H9 (cell line): ENCODE data around the gene MYRF. TPM values are rescaled to one million over a fixed set of nuclear protein-coding genes. Genes with fewer than 3 reads are reported as not detected.

Source experiments
- DNase-seq: peaks from one replicate; pipeline ENCODE4 v3.0.0-alpha.2; 2017
- H2AFZ ChIP-seq: one replicate; pipeline ENCODE4 v1.6.1; 2013; ENCODE audit warnings: mild to moderate bottlenecking, low read length, control low read depth, moderate library complexity
- H2AK5ac ChIP-seq: 2 replicates; pipeline ENCODE4 v1.6.1; 2013; ENCODE audit warnings: low read length, control low read depth, mixed read lengths; ENCODE audit not compliant: insufficient read length
- H2BK120ac ChIP-seq: one replicate; pipeline ENCODE4 v1.6.1; 2013; ENCODE audit warnings: low read depth, mild to moderate bottlenecking, low read length, control low read depth, inconsistent platforms; ENCODE audit not compliant: poor library complexity, severe bottlenecking
- H2BK12ac ChIP-seq: 2 replicates; pipeline ENCODE4 v1.6.1; 2013; ENCODE audit warnings: low read length, control low read depth, mixed read lengths, low read depth; ENCODE audit not compliant: insufficient read length
- H2BK15ac ChIP-seq: 2 replicates; pipeline ENCODE4 v1.6.1; 2013; ENCODE audit warnings: low read depth, low read length, control low read depth
- H2BK20ac ChIP-seq: one replicate; pipeline ENCODE4 v1.6.1; 2013; ENCODE audit warnings: low read depth, mild to moderate bottlenecking, low read length, control low read depth, inconsistent platforms; ENCODE audit not compliant: poor library complexity, severe bottlenecking
- H2BK5ac ChIP-seq: 2 replicates; pipeline ENCODE4 v1.6.1; 2013; ENCODE audit warnings: low read length, control low read depth, mixed read lengths; ENCODE audit not compliant: insufficient read length
- H3K14ac ChIP-seq: 2 replicates; pipeline ENCODE4 v1.6.1; 2013; ENCODE audit warnings: low read length, control low read depth; ENCODE audit not compliant: insufficient read depth
- H3K18ac ChIP-seq: 2 replicates; pipeline ENCODE4 v1.6.1; 2013; ENCODE audit warnings: low read depth, mild to moderate bottlenecking, mixed read lengths, low read length, control low read depth; ENCODE audit not compliant: insufficient read length
- H3K23ac ChIP-seq: 2 replicates; pipeline ENCODE4 v1.6.1; 2013; ENCODE audit warnings: low read length, control low read depth, mixed read lengths, low read depth; ENCODE audit not compliant: insufficient read length
- H3K23me2 ChIP-seq: 2 replicates; pipeline ENCODE4 v1.6.1; 2013; ENCODE audit warnings: low read depth, mild to moderate bottlenecking, mixed read lengths, low read length, control low read depth; ENCODE audit not compliant: insufficient read length, poor library complexity, severe bottlenecking
- H3K27ac ChIP-seq: 2 replicates; pipeline ENCODE4 v1.5.1; 2013; ENCODE audit warnings: low read length, control low read depth, mixed read lengths, low read depth; ENCODE audit not compliant: insufficient read length
- H3K27me3 ChIP-seq: 2 replicates; pipeline ENCODE4 v1.6.1; 2013; ENCODE audit warnings: low read length, control low read depth, inconsistent platforms; ENCODE audit not compliant: insufficient read depth
- H3K4ac ChIP-seq: 2 replicates; pipeline ENCODE4 v1.6.1; 2013; ENCODE audit warnings: low read depth, mild to moderate bottlenecking, control low read depth, inconsistent platforms, low read length, moderate library complexity
- H3K4me1 ChIP-seq: 2 replicates; pipeline ENCODE4 v1.6.1; 2013; ENCODE audit warnings: low read length, control low read depth, inconsistent platforms; ENCODE audit not compliant: insufficient read depth
- H3K4me2 ChIP-seq: 2 replicates; pipeline ENCODE4 v1.6.1; 2013; ENCODE audit warnings: low read length, control low read depth, mixed read lengths; ENCODE audit not compliant: insufficient read length, insufficient read depth
- H3K56ac ChIP-seq: 2 replicates; pipeline ENCODE4 v1.6.1; 2013; ENCODE audit warnings: low read depth, mild to moderate bottlenecking, mixed read lengths, low read length, control low read depth; ENCODE audit not compliant: insufficient read length
- H3K79me1 ChIP-seq: 2 replicates; pipeline ENCODE4 v1.6.1; 2013; ENCODE audit warnings: low read depth, mild to moderate bottlenecking, moderate library complexity, low read length, control low read depth, inconsistent platforms; ENCODE audit not compliant: insufficient read depth, poor library complexity, severe bottlenecking
- H3K79me2 ChIP-seq: 2 replicates; pipeline ENCODE4 v1.6.1; 2013; ENCODE audit warnings: low read length, control low read depth, inconsistent platforms; ENCODE audit not compliant: insufficient read depth
- H3K9ac ChIP-seq: 2 replicates; pipeline ENCODE4 v1.6.1; 2013; ENCODE audit warnings: low read length, control low read depth, mixed read lengths; ENCODE audit not compliant: insufficient read length; ENCODE audit errors: extremely low read depth
- H3K9me3 ChIP-seq: one replicate; pipeline ENCODE4 v1.6.1; 2013; ENCODE audit warnings: low read depth, low read length, inconsistent platforms; ENCODE audit not compliant: control insufficient read depth
- H3T11ph ChIP-seq: one replicate; pipeline ENCODE4 v1.6.1; 2013; ENCODE audit warnings: mild to moderate bottlenecking, low read length, control low read depth, inconsistent platforms
- H4K20me1 ChIP-seq: one replicate; pipeline ENCODE4 v1.6.1; 2013; ENCODE audit not compliant: control insufficient read depth, insufficient read length, insufficient read depth
- H4K5ac ChIP-seq: 2 replicates; pipeline ENCODE4 v1.6.1; 2013; ENCODE audit warnings: low read depth, mild to moderate bottlenecking, mixed read lengths, low read length, control low read depth; ENCODE audit not compliant: insufficient read length
- H4K8ac ChIP-seq: replicated peaks from 2 replicates; pipeline ENCODE4 v1.6.1; 2013; ENCODE audit warnings: low read length, control low read depth, mixed read lengths, low read depth; ENCODE audit not compliant: insufficient read length
- H4K91ac ChIP-seq: 2 replicates; pipeline ENCODE4 v1.6.1; 2013; ENCODE audit warnings: low read depth, mild to moderate bottlenecking, moderate library complexity, mixed read lengths, low read length, control low read depth; ENCODE audit not compliant: insufficient read length
- H3K27ac Mint-ChIP-seq, 3 experiments: 2 replicates in 2 of 3; 3 replicates in 1 of 3; pipeline ENCODE4 v1.8.0; 2020 to 2021; ENCODE audit warnings: mixed read lengths in 3 of 3, mild to moderate bottlenecking in 1 of 3, moderate library complexity in 1 of 3
- H3K27me3 Mint-ChIP-seq: 2 replicates; pipeline ENCODE4 v1.8.0; 2021; ENCODE audit warnings: low read depth, mild to moderate bottlenecking, moderate library complexity, mixed read lengths
- H3K36me3 Mint-ChIP-seq, 3 experiments: 2 replicates in 2 of 3; 3 replicates in 1 of 3; pipeline ENCODE4 v1.8.0; 2020 to 2021; ENCODE audit warnings: low read depth in 3 of 3, mixed read lengths in 3 of 3; ENCODE audit not compliant: insufficient read depth in 1 of 3
- H3K4me1 Mint-ChIP-seq, 2 experiments: 2 replicates each; pipeline ENCODE4 v1.8.0; 2020; ENCODE audit warnings: mixed read lengths in 2 of 2
- H3K4me3 Mint-ChIP-seq, 2 experiments: 2 replicates in 1 of 2; 3 replicates in 1 of 2; pipeline ENCODE4 v1.8.0; 2020 to 2021; ENCODE audit warnings: mild to moderate bottlenecking in 2 of 2, mixed read lengths in 2 of 2, moderate library complexity in 1 of 2
- H3K9me3 Mint-ChIP-seq, 2 experiments: 2 replicates in 1 of 2; 3 replicates in 1 of 2; pipeline ENCODE4 v1.8.0; 2020; ENCODE audit warnings: mild to moderate bottlenecking in 2 of 2, mixed read lengths in 2 of 2, moderate library complexity in 1 of 2
- WGBS: extraction: QIAGEN DNeasy Blood & Tissue Kit; methylation state at CpG from one replicate; pipeline ENCODE4 v1.1.7; 2013; ENCODE audit warnings: missing lambda C conversion rate, low lambda C conversion rate, mixed read lengths; ENCODE audit not compliant: insufficient read length; ENCODE audit errors: extremely low coverage; 5-methylcytosine and 5-hydroxymethylcytosine counted together
- total RNA-seq: library from RNA; stranded (reverse); gene quantifications from 2 replicates; pipeline ENCODE4 v1.2.1, GENCODE V29; 2021
- TF ChIP-seq, protein P1 (sequence below): fragments of 200-600 bp; sonication (generic); conservative IDR thresholded peaks from 3 replicates; pipeline ENCODE4 v1.8.0; 2021; ENCODE audit warnings: antibody characterized with exemption, mild to moderate bottlenecking

Gene MYRF
- total RNA-seq, 1 experiment from 2014 or later = 13.9 TPM

DNA sequence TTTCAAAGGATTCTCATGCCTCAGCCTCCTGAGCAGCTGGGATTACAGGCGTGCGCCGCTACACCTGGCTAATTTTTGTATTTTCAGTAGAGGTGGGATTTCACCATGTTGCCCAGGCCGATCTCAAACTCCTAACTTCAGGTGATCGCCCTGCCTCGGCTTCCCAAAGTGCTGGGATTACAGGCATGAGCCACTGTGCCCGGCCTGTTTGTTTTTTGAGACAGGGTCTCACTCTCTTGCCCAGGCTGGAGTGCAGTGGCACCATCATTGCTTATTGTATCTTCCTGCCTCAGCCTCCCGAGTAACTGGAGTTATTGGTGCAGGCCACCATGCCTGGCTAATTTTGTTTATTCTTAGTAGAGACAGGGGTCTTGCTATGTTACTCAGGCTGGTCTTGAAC, 83.8 kb downstream of the MYRF start:
- H4K20me1 ChIP-seq = peaks cover 3% of the 10 kb centered on the region
- H4K8ac ChIP-seq = no peak overlapping the region
- no peak overlapping the region for H2BK5ac ChIP-seq
- H2BK120ac ChIP-seq = no peak overlapping the region
- H4K5ac ChIP-seq = no peak overlapping the region
- no peak overlapping the region for H3K18ac ChIP-seq
- peaks cover 14% of the 10 kb centered on the region; the same call in 1 of the 2 replicates for H3K79me2 ChIP-seq
- no peak overlapping the region for H3K27ac ChIP-seq
- H2BK20ac ChIP-seq = no peak overlapping the region
- no peak overlapping the region for H3K4ac ChIP-seq
- no peaks in the 10 kb centered on the region for H3K23me2 ChIP-seq
- H2BK15ac ChIP-seq = no peak overlapping the region
- H3K79me1 ChIP-seq = peaks cover 4% of the 10 kb centered on the region
- H3K9ac ChIP-seq = no peak overlapping the region
- DNase-seq = no peak
- no peak overlapping the region for H3K56ac ChIP-seq
- H3K23ac ChIP-seq = no peak overlapping the region
- H3K14ac ChIP-seq = no peak overlapping the region
- Mint-ChIP-seq H3K27me3 (no peaks in the 10 kb centered on the region), H3K4me1 (peaks cover 41% of the 10 kb centered on the region in 2 experiments), H3K4me3 (no peak overlapping the region; a peak in 1 of 5 replicates), H3K9me3 (no peaks in the 10 kb centered on the region), H3K36me3 (peaks cover 44 to 71% (median 67%) of the 10 kb centered on the region in 3 experiments), H3K27ac (peak overlapping the region in 2 of 3 experiments; percentile 26 to 90; a peak in 3 of 7 replicates)
- TF ChIP-seq, protein P1, sequence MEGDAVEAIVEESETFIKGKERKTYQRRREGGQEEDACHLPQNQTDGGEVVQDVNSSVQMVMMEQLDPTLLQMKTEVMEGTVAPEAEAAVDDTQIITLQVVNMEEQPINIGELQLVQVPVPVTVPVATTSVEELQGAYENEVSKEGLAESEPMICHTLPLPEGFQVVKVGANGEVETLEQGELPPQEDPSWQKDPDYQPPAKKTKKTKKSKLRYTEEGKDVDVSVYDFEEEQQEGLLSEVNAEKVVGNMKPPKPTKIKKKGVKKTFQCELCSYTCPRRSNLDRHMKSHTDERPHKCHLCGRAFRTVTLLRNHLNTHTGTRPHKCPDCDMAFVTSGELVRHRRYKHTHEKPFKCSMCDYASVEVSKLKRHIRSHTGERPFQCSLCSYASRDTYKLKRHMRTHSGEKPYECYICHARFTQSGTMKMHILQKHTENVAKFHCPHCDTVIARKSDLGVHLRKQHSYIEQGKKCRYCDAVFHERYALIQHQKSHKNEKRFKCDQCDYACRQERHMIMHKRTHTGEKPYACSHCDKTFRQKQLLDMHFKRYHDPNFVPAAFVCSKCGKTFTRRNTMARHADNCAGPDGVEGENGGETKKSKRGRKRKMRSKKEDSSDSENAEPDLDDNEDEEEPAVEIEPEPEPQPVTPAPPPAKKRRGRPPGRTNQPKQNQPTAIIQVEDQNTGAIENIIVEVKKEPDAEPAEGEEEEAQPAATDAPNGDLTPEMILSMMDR = no peak
- WGBS = no CpG with 5 or more reads among the region's 8 CpGs
- no peaks in the 10 kb centered on the region for H3K27me3 ChIP-seq
- H2AFZ ChIP-seq = no peak overlapping the region
- no peak overlapping the region for H2BK12ac ChIP-seq
- no peak overlapping the region for H2AK5ac ChIP-seq
- no peak overlapping the region for H3K4me2 ChIP-seq
- no peak overlapping the region for H3T11ph ChIP-seq
- H4K91ac ChIP-seq = no peak overlapping the region
- peaks cover 9% of the 10 kb centered on the region; the same call in 1 of the 2 replicates for H3K4me1 ChIP-seq
- H3K9me3 ChIP-seq = no peaks in the 10 kb centered on the region
